Suppressor macrophage treated with lipopolysaccharide for 4 hours (primary cell): ENCODE data around the gene PLA2G2E.
"Not testable (repeated sequence)": the region's sequence is repeated elsewhere in the genome, so short reads cannot be mapped to it uniquely, and the experiment has no call there.

Experiments used
- DNase-seq: peaks from one replicate; pipeline ENCODE4 v3.0.0-alpha.2; 2020

Gene PLA2G2E

GRCh38 chr1:19880841-19881240 lies 42.6 kb downstream of the PLA2G2E start:
- not testable (repeated sequence) for DNase-seq

GRCh38 chr1:19879661-19880060 lies 43.8 kb downstream of the PLA2G2E start:
- no peak for DNase-seq

GRCh38 chr1:19879227-19879626 lies 44.2 kb downstream of the PLA2G2E start:
- no peak for DNase-seq

GRCh38 chr1:19878637-19878985 lies 44.8 kb downstream of the PLA2G2E start:
- DNase-seq = no peak

GRCh38 chr1:19877821-19878636 lies 45.4 kb downstream of the PLA2G2E start:
- no peak for DNase-seq

GRCh38 chr1:19877181-19877750 lies 46.2 kb downstream of the PLA2G2E start:
- no peak for DNase-seq

- DNase-seq = no peak
These were observed 51.2 kb downstream of the PLA2G2E start for GRCh38 chr1:19872190-19872589.
